Ecto neural progenitor cell (in vitro differentiated cells): ENCODE results near the gene BICDL1.
"Not testable (repeated sequence)": the region's sequence is repeated elsewhere in the genome, so short reads cannot be mapped to it uniquely, and the experiment has no call there.

Experiments used
- DNase-seq: peaks from one replicate; pipeline ENCODE4 v3.0.0-alpha.2; 2018; ENCODE audit warnings: low spot score

Gene BICDL1, protein sequence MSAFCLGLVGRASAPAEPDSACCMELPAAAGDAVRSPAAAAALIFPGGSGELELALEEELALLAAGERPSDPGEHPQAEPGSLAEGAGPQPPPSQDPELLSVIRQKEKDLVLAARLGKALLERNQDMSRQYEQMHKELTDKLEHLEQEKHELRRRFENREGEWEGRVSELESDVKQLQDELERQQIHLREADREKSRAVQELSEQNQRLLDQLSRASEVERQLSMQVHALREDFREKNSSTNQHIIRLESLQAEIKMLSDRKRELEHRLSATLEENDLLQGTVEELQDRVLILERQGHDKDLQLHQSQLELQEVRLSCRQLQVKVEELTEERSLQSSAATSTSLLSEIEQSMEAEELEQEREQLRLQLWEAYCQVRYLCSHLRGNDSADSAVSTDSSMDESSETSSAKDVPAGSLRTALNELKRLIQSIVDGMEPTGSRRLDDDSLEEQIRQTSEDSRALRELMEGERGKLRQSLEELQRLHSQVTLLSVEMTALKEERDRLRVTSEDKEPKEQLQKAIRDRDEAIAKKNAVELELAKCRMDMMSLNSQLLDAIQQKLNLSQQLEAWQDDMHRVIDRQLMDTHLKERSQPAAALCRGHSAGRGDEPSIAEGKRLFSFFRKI

DNA sequence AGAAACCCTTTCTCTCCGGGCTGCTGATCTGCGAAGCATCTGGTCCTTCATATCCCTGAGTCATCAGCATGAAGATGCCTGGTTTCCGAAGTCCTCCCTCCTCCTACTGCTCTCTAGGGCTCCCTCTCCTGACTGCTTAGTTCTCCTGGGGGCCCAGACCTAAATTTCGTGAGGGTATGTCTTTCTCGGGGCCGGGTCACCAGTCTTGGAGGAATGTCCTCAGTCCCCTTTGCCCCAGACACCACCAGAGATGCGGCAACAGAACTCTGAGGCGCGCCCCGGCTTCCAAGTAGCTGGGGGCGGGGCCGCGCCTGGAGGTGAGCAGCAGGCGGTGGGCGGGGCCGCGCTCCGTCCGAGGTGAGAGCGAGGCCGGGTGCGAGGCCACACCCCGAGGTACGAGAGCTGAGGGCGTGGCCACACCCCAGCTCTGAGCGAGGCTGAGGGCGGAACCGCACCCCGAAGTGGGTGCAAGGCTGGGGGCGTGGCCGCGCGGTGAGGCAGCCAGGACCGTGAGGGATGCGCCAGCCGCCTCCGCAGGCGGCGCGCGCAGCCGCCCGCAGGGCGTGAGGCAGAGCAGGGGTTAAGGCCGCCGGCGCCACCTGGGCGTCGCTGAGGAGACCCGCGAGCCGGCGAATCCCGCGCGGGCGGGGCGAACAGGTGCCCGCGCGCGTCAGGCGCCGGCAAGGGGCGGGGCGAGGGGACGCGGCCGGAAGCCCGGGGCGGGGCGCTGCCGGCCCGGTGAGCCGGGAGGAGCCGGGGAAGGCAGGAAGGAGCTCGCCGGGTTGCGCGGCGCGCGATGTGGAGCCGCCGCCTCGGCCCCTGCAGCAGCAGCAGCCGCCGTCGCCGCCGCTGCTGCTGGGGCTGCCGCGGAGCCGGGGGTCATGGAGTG is at the start of gene BICDL1:
BICDL1 (plus strand) TSS at position 765 of the 889 bp plus-strand sequence. CDS start 633 bp downstream, outside the sequence.
- peak; percentile 91 for DNase-seq

DNA sequence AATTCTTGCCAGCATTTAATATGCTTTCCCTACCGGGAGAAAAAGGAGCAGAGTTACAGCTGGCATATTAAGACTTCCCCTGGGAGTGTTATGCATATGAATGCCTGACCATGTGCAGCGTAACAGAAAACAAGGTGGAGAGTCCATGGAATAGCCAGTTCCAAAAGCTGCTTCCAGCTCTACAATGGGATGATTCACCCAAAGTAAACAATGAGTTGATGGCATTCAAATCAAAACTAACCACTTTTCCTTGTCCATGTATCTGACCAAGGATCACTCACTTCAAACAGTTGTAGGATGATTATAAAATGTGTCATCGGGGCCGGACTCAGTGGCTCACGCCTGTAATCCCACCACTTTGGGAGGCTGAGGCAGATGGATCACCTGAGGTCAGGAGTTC is 48.1 kb upstream of the BICDL1 start:
- no peak for DNase-seq

DNA sequence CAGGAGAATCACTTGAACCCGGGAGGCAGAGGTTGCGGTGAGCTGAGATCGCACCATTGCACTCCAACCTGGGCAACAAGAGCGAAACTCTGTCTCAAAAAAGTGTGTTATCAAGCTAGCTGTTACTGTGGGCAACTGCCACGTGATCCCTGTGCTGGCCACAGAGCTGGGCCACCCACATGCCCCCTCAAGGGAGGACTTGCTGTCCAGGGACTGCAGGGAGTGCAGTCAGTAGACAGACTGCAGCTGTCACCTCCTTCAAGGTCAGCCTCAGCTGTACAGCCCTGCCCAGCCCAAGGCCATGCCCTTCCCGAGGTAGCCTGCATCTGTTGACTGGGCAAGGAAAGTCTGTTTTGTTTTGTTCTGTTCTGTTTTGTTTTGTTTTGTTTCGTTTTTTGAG is 46.6 kb upstream of the BICDL1 start:
- no peak for DNase-seq

DNA sequence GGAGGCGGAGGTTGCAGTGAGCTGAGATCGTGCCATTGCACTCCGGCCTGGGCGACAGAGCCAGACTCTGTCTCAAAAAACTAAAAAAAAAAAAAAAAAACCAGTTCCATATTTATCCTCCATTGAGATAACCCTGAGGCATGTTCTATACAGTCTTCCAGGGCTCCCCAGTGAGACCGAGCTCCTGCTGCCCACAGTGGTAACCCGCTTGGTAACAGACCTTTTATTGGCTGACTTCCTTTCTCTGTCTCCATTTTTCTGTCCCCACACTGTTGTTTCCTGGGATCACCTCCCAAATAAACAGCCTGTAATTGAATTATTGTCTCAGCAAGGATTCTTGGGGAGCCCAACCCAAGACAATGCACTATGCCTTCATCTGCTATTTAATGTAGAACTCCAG is 42.8 kb upstream of the BICDL1 start:
- no peak for DNase-seq

DNA sequence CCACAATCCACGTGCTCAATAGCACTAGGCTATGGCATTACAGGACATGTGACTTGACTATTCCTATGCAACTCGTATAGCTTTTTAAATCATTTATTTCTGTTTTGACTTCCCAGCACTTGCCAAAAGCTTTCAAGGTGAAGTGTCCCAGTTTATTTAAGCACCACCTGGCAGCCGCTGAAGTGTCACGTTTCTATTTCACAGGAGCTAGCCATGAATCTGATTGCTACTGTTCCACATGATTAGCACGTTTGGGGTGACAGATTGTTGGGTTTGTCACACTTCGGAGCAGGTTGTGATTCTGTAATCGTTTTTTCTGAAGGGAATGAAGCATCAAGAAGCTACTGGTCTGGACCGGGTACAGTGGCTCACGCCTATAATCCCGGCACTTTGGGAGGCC is 39.9 kb upstream of the BICDL1 start:
- no peak for DNase-seq

DNA sequence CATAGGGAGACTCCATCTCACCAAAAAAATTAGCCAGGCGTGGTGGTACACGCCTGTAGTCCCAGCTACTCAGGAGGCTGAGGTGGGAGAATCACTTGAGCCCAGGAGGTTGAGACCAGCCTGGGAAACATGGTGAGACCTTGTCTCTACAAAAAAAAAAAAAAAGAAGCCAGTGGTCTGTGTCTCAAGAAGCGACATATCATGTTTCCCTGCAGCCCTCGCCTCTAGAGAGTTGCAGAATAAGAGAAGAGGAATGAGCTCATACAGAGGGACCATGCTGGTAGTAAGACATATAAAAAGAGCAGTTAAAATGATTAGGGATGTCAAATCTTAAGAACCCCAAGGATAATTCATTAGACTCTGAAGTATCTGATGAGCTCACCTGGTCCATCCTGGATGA is 39.4 kb upstream of the BICDL1 start:
- DNase-seq, result no peak

DNA sequence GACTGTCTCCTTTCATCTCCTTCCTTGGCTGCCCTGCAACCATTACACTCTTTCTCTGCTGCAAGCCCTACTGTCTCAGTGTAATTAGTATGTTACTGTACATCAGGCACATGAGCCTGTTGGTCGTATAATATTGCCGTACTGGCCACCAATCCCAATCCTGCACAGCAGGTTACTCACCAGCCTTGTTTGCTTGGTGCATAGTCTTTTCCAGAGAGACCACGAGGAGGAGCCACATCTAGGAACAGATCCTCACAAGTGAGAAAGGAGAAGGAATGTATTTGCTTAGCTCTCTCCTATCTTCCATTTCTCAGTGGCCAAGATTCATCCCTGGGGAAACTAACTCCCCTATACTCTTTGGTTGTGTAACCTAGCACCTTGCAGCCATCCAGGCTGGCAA is 33.0 kb upstream of the BICDL1 start:
- no peak for DNase-seq

DNA sequence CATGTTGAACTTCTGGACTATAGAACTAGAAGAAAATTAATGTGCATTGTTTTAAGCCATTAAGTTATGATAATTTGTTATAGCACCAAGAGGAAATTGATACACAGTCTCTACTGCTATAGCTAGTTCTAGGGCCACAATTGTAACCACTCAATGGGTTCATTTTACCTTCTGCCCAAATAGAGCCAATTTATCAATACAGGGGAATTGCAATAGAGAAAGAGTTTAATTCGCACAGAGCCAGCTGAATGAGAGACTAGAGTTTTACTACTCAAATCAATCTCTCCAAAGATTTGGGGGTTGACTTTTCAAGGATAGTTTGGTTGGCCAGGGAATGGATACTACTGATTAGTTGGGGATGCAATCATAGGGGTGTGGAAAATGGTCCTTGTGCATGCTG is 31.9 kb upstream of the BICDL1 start:
- no peak for DNase-seq

DNA sequence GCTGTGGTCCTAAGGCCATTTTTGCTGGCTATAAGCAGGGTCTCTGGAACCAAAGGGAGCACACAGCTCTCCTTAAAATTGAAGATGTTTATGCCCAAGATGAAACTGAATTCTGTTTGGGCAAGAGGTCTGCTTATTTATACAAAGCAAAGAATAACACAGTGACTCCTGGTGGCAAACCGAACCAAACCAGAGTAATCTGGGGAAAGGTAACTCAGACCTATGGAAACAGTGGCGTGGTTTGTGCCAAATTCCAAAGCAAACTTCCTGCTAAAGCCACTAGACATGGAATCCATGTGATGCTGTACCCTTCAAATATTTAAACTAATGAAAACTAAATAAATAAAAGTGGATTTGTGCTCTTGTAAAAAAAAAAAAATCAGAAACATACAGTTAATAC is 29.6 kb upstream of the BICDL1 start:
- no peak for DNase-seq

DNA sequence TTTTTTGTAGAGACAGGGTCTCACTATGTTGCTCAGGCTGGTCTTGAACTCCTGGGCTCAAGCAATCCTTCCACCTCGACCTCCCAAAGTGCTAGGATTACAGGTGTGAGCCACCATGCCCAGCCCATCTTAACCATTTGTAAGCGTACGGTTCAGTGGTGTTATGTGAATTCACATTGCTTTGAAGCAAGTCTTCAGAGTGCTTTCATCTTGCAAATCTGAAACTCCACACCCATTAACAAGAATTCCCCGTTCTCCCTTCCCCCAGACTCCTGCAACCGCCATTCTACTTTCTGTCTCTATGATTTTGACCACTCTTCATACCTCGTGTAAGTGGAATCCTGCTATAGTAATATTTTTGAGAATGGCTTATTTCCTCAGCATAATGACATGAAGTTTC is 24.9 kb upstream of the BICDL1 start:
- DNase-seq, result no peak

DNA sequence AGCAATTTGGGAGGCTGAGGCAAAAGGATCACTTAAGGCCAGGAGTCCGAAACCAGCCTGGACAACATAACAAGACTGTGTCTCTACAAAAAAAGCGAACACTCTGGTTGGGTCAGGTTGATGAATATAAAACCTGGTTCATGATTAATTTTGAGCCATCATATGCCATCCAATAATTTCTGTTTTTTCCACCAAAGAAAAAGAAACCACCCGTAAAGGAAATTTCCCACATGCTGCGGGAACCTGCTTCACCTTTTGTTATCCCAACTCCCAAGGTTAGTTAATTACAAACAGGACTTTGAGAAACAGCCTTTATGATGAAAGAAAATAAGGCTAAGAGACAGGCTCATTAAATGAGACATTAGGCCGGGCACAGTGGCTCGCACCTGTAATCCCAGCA is 24.1 kb upstream of the BICDL1 start:
- DNase-seq, result no peak

DNA sequence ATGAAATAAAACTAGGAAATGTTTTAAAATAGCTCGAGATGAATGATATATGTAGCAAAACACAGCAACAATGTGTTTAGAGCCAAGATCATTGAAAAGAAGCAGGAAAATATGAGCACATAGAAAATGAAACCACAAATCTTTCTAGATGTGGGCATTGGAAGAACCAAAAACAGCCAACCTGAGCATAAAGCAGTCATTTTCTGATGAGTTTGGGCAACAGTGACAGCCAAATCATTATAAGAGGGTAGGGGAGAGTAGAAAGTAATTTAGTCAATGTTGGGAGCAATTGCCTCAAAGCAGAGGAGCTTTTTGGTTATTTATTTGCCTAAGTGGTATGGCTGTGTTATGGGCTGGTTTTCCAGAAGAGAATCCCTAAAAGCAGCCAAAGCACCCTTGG is 8.8 kb upstream of the BICDL1 start:
- DNase-seq, result no peak

DNA sequence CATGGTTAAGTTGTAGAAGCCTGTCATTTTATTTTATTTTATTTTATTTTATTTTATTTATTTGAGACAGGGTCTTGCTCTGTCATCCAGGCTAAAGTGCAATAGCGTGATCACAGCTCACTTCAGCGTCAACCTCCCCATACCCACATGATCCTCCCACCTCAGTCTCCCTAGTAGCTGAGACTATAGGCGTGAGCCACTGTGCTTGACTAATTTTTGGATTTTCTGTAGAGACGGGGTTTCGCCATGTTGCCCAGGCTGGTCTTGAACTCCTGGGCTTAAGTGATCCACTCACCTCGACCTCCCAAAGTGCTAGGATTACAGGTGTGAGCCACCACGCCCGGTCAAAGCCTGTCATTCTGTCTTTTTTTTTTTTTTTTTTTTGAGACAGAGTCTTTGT is 8.3 kb upstream of the BICDL1 start:
- DNase-seq, result not testable (repeated sequence)

DNA sequence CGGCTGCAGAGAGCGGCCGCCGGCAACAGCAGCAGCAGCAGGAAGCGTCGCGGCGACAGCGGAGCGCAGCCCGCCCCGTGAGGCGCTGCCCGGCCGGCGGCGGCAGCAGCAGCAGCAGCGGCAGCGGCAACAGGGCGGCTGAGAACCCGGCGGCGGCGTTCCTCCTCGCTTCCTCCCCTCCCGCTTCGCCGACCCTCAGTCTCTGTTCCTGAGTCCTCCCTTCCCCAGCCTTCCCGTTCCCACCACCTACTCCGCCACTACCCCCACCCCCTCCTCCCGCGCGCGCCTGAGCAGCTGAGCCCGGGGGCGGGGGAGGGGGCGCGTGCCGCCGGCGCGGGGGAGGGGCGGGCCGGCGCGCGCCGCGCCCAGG is 310 bp downstream of the BICDL1 start:
- no peak for DNase-seq

DNA sequence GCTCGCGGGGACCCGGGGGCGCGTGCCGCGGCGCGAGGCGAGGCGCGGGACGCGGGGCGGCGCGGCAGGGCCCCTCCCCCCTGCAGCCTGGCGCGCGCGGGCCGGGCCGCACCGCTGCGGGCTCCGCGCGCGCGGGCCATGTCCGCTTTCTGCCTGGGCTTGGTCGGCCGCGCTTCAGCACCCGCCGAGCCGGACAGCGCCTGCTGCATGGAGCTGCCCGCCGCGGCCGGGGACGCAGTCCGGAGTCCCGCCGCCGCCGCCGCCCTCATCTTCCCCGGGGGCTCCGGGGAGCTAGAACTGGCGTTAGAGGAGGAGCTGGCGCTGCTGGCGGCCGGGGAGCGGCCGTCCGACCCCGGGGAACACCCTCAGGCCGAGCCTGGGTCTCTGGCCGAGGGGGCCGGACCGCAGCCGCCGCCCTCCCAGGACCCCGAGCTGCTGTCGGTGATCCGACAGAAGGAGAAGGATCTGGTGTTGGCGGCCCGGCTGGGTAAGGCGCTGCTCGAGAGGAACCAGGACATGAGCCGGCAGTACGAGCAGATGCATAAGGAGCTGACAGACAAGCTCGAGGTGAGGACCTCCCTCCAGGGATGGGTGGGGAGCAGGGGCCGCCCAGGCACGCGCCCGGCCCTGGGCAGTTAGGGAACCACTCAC is 820 bp downstream of the BICDL1 start:
- peak; percentile 96 for DNase-seq

DNA sequence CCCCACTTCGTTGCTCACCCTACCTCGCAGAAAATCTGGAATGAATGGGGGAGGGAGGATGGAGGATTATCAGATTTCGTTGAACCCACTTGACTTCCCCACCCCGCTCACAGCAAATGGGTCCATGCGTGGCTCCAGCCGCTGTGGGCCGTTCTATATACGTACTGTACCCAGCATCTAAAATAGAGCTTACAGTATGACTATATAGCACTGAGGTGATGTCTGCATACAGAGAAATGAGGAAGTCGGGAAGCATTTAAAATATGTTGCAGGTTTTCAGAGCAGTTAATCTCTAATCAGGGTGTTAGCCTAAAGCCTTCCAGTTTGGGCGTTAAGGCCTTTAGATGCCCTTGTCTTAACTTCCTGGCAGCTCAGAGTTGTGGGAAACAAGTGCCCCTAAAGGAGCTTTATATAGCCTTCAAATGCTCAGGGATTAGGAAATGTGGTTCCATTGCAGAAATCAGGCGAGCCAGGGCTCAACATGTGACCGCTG is 1.4 kb downstream of the BICDL1 start:
- no peak for DNase-seq

DNA sequence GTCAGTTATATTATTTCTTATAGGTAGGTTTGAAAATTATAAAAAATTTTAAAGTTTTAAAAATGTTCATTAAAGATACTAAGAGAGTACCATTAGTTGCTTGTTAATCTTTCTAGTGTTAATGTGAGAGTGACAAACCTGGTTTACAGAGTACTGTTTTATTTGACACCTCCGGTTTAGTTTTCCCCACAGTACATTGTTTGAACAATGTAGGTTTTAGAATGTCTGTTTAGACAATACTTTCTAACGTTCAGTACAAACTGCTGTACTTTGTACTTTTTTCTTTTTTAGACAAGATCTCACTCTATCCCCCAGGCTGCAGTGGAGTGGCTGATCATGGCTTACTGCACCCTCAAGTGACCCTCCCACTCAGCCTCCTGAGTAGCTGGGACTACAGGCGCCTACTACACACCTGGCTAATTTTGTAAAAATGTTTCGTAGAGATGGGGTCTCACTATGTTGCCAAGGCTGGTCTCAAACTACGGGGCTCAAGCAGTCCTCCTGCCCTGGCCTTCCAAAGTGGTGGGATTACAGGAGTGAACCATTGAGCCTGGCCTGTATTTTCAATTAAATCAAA is 3.2 kb downstream of the BICDL1 start:
- no peak for DNase-seq

DNA sequence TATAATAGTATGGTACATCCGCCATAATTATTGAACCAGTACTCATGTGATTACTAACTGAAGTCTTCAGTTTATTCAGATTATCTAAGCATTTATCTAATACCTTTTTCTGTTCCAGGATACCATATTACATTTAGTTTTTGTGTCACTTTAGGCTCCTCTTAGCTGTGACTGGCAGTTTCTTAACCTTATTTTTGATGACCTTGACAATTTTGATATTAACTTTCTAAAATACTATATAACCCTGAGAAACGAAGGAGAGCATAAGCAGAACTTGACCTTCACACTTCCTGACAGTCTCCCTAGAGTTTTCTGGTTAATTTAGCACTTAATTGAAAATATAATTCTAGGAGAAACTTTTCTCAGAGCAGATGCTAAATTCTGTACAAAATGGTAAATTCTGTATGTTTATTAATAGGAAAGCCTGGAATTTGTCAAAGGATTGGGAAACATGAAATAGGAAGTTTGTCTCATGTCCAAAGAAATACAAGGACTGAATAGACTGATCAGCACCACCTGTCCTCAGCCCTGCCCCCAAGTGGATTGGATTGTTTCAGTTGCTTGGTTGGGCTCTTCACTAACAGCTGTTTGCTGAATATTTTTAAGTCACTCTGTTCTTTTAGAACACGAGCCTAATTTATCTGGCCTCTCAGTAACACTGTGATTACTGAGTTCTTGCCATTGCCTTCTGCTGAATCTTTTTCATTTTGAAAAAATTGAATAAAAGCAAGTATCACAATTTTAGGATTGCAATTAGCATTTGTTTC is 6.0 kb downstream of the BICDL1 start:
- DNase-seq, result no peak

DNA sequence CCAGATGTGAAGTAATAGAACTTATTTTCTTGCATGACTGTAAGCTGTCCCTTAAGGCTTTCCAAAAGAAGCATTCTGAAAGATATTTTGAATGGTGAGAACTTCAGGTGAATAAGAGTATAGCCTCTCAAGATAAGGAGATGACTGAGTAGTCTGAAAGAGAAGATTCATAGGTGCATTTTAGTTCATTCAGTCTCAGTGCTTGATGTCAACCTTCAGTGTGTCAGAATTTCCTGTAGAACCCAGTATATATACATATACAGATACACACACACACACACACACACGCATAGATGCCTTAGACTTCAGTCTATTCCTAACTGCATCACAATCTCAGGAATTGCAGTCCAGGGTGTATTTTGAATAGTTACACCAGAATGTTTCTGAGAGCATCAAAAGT is 7.4 kb downstream of the BICDL1 start:
- no peak for DNase-seq

DNA sequence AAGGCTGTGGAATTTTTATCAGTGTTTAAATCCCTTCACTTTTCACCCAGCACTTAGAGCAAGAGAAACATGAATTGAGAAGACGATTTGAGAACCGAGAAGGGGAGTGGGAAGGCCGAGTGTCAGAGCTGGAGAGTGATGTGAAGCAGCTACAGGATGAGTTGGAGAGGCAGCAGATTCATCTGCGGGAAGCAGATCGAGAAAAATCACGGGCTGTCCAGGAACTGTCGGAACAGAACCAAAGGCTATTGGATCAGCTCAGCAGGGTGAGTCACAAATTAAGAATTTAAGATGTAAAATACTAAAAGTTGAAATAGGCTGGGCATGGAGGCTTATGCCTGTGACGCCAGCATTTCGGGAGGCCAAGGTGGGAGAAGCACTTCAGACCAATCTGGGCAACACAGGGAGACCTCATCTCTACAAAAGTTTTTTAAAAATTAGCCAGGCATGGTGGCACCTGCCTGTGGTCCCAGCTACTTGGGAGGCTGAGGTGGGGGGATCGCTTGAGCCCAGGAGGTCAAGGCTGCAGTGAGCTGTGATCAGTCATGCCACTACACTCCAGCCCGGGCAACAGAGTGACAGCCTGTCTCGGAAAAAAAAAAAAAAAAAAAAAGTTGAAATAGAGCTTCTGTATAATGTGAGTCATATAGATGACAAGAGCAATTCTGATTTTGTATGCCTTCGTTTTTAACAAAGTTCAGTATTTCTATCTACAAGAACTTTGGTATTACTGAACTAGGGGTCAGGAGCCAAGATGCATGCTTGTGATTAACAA is 9.6 kb downstream of the BICDL1 start:
- no peak for DNase-seq
